ENCODE measurements around the gene C3.
A peak's percentile ranks its signal among the peaks of the same experiment; 100 is the strongest.
"Not testable (repeated sequence)": the region's sequence is repeated elsewhere in the genome, so short reads cannot be mapped to it uniquely, and the experiment has no call there.

C3 gene

GRCh38 chr19:6639439-6639838 is 81.0 kb downstream of the C3 start:
- DNase-seq (ENCODE audit: low read depth): no peak
- TF ChIP-seq CTCF (conservative IDR thresholded peaks at IDR 0.05; ENCODE audit: low read length): no peak
- H3K4me3 ChIP-seq (ENCODE audit: low read length): no peak overlapping the region

- not testable (repeated sequence) for DNase-seq (ENCODE audit: low read depth)
Observed at GRCh38 chr19:6633456-6633813, 87.0 kb downstream of the C3 start.

GRCh38 chr19:6632747-6633455 is 87.5 kb downstream of the C3 start:
- peak; percentile 71 for TF ChIP-seq CTCF (conservative IDR thresholded peaks at IDR 0.05; ENCODE audit: low read length)
- not testable (repeated sequence) for H3K4me3 ChIP-seq (ENCODE audit: low read length)
- peak; percentile 69 for DNase-seq (ENCODE audit: low read depth)

More at GRCh38 chr19:6633456-6633813, 87.0 kb downstream of the C3 start:
- not testable (repeated sequence) for H3K4me3 ChIP-seq (ENCODE audit: low read length)

- no peak overlapping the region for H3K4me3 ChIP-seq (ENCODE audit: low read length)
- DNase-seq (ENCODE audit: low read depth): peak; percentile 69
- peak; percentile 96 for TF ChIP-seq CTCF (conservative IDR thresholded peaks at IDR 0.05; ENCODE audit: low read length)
Observed at GRCh38 chr19:6632002-6632621, 88.3 kb downstream of the C3 start.
